DMS 273 (cell line): ENCODE data around the gene SARNP.
"Not testable (repeated sequence)": the region's sequence is repeated elsewhere in the genome, so short reads cannot be mapped to it uniquely, and the experiment has no call there.

Experiments
- DNase-seq: peaks from one replicate; lab custom pipeline; 2025; ENCODE audit not compliant: unreplicated experiment; lab: John Stamatoyannopoulos, UW

SARNP gene

GRCh38 chr12:55839345-55840140 lies 22.0 kb upstream of the SARNP start:
- no peak for DNase-seq

- DNase-seq, result no peak
Observed at GRCh38 chr12:55838361-55838760, 20.8 kb upstream of the SARNP start.

GRCh38 chr12:55834400-55834799 lies 16.9 kb upstream of the SARNP start:
- not testable (repeated sequence) for DNase-seq

GRCh38 chr12:55833056-55833455 lies 15.5 kb upstream of the SARNP start:
- no peak for DNase-seq

GRCh38 chr12:55831447-55831815 lies 13.9 kb upstream of the SARNP start:
- no peak for DNase-seq

GRCh38 chr12:55830601-55831446 lies 13.3 kb upstream of the SARNP start:
- peak; percentile 62 for DNase-seq

GRCh38 chr12:55829967-55830600 lies 12.6 kb upstream of the SARNP start:
- DNase-seq, result peak; percentile 62

- no peak for DNase-seq
Observed at GRCh38 chr12:55828357-55828756, 10.8 kb upstream of the SARNP start.

- DNase-seq, result no peak
Observed at GRCh38 chr12:55827806-55828205, 10.3 kb upstream of the SARNP start.

- DNase-seq, result no peak
Observed at GRCh38 chr12:55824726-55825125, 7.2 kb upstream of the SARNP start.

GRCh38 chr12:55823419-55823818 lies 5.9 kb upstream of the SARNP start:
- no peak for DNase-seq

- DNase-seq, result peak; percentile 20
Observed at GRCh38 chr12:55822228-55822627, 4.7 kb upstream of the SARNP start.

- peak; percentile 35 for DNase-seq
Observed at GRCh38 chr12:55820679-55821078, 3.2 kb upstream of the SARNP start.

- no peak for DNase-seq
Observed at GRCh38 chr12:55818886-55819285, 1.4 kb upstream of the SARNP start.

GRCh38 chr12:55818140-55818728 lies 710 bp upstream of the SARNP start:
- DNase-seq, result peak; percentile 80

GRCh38 chr12:55816881-55817344 lies 611 bp downstream of the SARNP start:
- DNase-seq, result peak; percentile 43

GRCh38 chr12:55815473-55815872 lies 2.1 kb downstream of the SARNP start:
- DNase-seq, result no peak

- no peak for DNase-seq
Observed at GRCh38 chr12:55814257-55814656, 3.3 kb downstream of the SARNP start.

- no peak for DNase-seq
Observed at GRCh38 chr12:55812088-55812487, 5.4 kb downstream of the SARNP start.

GRCh38 chr12:55809274-55809673 lies 8.2 kb downstream of the SARNP start:
- DNase-seq, result no peak

- DNase-seq, result no peak
Observed at GRCh38 chr12:55806982-55807381, 10.5 kb downstream of the SARNP start.
